NCI-H1417 (cell line): ENCODE data around the gene DHX32.

Source experiments
- DNase-seq, 3 experiments: peaks; one replicate each; lab custom pipeline; 2025; lab: John Stamatoyannopoulos, UW

Gene DHX32

GRCh38 chr10:125848371-125848770, 32.7 kb downstream of the DHX32 start:
- DNase-seq: no peak

GRCh38 chr10:125846894-125847293, 34.2 kb downstream of the DHX32 start:
- no peak for DNase-seq

DNA sequence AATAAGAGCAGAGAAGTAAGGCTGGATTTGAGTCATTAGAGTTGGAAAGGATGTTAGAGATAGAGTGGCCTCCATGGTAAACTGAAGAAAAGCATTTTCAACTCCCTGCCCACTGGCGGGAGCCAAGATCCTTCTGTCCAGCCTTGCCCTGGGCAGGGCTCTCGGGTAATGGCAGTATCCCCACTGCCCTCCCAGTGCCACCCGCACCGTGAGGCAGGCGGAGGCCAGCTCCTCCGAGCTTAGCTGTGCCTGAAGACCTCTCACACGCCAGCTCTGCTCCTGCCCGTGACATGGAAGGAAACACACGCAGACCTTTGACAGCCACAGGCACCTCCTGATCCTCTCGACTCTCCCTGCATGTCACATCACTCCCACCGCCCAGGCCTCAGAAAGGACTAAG, 35.5 kb downstream of the DHX32 start:
- no peak for DNase-seq

- no peak for DNase-seq
These were observed 36.3 kb downstream of the DHX32 start for GRCh38 chr10:125844751-125845221.

- DNase-seq: no peak
These were observed 37.3 kb downstream of the DHX32 start for GRCh38 chr10:125843603-125844329.

GRCh38 chr10:125840955-125841354, 40.1 kb downstream of the DHX32 start:
- DNase-seq: no peak

GRCh38 chr10:125840406-125840805, 40.7 kb downstream of the DHX32 start:
- DNase-seq: no peak

GRCh38 chr10:125838802-125839575, 42.1 kb downstream of the DHX32 start:
- peak in 1 of 3 experiments; percentile 79 for DNase-seq

- no peak for DNase-seq
These were observed 44.3 kb downstream of the DHX32 start for GRCh38 chr10:125836746-125837145.

DNA sequence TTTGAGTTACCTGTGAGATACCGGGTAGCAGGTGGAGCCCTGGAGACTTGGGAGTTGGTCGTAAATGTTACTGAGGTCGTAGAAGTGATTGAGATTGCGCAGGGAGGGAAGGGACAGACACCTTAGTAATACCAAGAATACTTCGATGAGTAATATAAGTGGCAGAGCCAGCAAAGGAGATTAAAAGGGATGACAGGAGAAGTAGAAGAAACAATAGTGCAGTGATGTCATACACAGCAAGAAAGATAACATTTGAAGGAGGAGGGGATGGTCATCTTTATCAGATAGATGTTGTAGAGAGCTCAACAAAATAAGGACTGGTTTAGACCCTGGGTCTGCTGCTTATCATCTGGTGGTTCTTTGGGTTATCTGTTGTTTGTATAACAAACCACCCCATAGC, 52.8 kb downstream of the DHX32 start:
- no peak for DNase-seq

GRCh38 chr10:125827133-125827532, 54.0 kb downstream of the DHX32 start:
- no peak for DNase-seq

DNA sequence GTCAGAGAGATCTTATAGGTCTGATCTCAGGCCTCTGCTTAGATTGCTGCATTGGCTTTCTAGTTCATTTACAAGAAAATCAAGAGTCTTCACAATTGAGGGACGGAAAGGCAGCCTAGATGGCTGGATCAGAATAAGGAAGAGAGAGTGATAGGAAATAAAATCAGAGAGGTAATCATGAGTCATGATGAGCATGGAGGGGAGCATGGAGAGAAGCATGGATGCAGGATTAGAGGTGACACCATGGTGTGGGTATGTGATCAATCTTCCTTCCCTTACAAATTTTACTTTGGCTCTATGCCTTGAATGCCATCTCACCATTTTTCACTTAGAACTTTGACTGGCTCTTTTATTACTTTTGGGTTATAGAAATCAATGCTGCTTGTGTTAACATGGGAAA, 56.4 kb downstream of the DHX32 start:
- no peak for DNase-seq

DNA sequence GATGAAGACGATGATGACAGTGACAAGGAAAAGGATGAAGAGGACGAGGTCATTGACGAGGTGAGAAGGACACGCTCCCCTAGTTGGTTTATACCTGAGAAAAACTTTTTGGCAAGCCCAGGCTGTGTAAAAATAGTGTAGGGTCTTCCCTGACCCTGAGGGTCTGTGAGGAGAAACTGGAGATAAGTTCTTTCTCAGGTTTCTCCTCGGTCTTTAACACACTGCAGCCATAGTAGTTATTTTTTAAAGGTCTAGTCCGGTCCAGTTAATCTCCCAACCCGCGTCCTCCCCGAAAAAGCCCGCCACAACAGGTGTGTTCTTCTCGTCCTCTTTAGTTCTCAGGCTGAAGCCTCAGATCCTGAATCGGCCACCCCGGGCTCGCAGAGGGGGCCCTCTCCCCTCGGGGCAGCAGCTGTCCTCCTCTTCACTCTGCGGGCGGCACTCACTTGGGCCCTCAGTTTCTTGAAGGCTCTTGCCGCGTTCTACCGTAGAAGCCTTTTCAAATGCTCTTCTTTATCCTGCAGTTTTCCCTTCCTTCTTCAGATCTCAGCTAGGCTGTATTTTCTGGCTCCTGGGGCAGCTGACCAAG, 57.3 kb downstream of the DHX32 start:
- DNase-seq: peak in 2 of 3 experiments; percentile 12 to 23

DNA sequence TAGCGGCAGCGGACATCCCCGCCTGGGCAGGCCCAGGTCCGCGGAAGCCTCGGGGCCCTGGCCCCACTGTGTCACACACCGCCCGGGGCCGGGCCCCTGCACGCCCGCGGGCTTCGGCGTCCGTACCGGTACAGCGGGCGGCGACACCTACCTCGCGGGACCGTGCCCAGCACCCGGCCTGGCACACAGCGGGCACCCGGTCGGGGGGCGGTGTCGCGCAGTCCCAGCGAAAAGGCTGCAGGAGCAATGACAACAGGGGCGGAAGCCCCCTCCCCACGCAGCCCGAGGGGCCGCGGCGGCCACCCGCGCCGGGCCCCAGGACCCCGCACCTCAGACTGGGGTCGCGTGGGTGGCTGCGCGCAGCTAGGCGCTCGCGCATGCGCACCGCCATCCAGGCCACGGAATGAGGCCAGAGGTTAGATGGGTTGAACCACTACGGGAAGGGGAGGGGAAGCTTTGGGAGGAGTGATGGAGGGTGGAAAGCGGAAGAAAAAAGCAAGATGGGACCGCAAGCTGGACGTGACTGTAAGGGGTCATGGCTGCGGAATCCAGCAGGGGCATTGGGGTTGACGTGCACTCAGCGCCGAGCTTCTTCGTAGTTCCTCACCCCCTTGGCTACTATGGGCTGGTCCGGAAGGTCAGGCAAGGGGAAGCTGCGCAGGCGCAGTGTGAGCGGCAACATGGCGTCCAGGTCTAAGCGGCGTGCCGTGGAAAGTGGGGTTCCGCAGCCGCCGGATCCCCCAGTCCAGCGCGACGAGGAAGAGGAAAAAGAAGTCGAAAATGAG, 58.0 kb downstream of the DHX32 start, which contains the start of the genes BCCIP and UROS:
TSS of gene BCCIP (plus strand) at position 669 of the 785 bp plus-strand sequence. CDS start at position 681, 12 bp downstream.
TSS of gene UROS (minus strand) at position 381 of the 785 bp plus-strand sequence. CDS start 6,759 bp downstream, outside the sequence.
- peak; percentile 81 to 95 (median 90) for DNase-seq

DNA sequence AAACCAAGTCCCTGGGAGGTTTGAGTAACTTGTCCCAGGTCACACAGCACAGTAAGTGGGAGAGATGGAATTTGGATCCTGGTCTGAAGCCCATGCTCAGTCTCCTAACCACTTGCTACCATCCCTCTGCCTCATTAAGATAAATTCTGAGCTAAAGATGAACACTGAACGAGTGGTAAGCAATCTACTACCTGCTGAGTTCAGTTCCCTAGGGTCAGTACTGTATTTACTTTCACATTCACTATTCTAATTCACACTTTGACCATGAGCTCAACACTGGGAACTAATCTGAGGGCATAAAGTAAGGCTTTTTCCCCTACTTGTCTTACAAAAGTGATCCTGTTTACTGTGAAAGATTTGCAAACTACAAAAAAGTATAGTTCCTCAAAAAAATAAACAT, 60.4 kb downstream of the DHX32 start:
- no peak for DNase-seq

DNA sequence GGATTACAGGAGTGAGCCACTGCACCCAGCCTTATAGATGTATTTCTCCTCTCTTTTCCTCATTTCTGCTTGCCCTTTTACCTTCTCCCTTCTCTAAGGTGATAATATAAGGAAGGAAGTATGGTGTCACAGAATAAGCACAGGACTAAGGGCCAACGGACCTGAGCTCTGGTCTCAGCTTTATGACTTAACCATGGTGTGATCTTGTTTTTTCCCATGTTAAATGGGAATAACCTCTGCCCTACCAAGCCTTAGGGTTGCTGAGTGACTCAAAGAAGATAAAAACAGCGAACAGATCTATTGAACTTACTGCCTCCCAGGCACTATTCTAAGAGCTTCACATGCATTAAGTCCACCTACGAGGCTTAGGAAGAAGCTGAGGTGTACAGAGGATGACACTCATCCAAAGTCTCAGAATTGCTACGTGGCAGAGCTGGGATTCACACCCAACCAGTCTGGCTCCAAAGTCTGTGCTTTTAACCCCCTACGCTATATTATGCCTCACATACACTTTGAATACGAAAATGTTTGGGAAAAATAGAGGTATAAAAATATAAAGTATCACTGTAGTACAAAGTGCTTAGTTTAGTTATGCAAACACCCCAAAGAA, 63.6 kb downstream of the DHX32 start:
- DNase-seq: no peak

DNA sequence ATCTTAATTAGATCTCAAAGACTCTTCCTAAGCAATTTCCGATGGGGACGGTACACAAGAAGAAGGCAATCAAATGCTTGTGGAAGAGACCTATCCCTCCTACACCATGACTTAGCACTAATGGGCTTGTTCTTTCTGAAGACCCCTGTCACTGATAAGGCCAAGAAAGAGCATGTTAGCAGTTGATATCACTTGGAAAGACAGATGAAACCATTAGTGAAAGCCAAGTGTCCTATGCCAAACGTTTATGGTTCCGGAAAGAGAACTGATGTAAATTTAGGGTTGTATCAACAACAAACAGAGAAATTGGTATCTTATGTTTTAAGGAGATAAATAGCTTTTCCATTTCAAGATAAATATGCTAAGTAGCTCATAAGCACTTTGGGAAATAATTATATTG, 64.5 kb downstream of the DHX32 start:
- no peak for DNase-seq

DNA sequence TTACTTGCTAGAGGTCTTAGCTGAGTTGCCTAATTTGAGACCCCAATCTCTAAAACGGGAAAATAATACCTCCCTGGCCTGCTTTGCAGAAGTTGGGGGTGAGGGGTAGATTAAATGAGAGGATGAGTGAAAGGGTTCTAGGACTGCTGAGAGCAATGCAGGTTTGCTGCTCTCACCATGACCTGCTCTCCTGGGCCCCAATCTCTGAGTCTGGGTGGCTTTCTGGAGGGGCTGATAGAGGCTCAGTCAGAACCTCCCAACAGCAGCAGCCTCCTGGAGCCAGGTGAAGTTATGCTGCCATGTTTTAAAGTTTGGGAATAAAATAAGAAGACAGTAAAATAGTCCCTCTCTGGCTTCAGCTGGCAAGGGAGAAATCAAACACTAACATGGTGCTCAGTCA, 65.3 kb downstream of the DHX32 start:
- no peak for DNase-seq

- DNase-seq: no peak
These were observed 68.9 kb downstream of the DHX32 start for GRCh38 chr10:125812128-125812750.

- DNase-seq: no peak
These were observed 69.8 kb downstream of the DHX32 start for GRCh38 chr10:125811251-125811650.

- no peak for DNase-seq
These were observed 73.0 kb downstream of the DHX32 start for GRCh38 chr10:125808047-125808446.
